WTC11 (cell line): ENCODE measurements around the gene CD300A. TPM values are rescaled to one million over a fixed set of nuclear protein-coding genes. Genes with fewer than 3 reads are reported as not detected.

Experiments used
- ATAC-seq: fragments of 200-7000 bp; cut with Tn5 transposase; 2 replicates; pipeline ENCODE4 v1.10.0; 2021; ENCODE audit warnings: mild to moderate bottlenecking, moderate library complexity
- CTCF ChIA-PET: fragments of 300-600 bp; sonication (Branson Sonifier 250); formaldehyde crosslinking; loops from one replicate; lab custom pipeline; 2021; ENCODE audit warnings: antibody characterized with exemption; lab: Charles Lee
- POLR2A ChIA-PET: fragments of 350-600 bp; sonication (Branson Sonifier 250); formaldehyde crosslinking; loops from one replicate; lab custom pipeline; 2021; ENCODE audit warnings: antibody characterized with exemption; lab: Charles Lee
- DNase-seq: peaks from one replicate; pipeline ENCODE4 v3.0.0; 2021; ENCODE audit warnings: low spot score
- H3K27ac Mint-ChIP-seq: 2 replicates; pipeline ENCODE4 v1.8.0; 2021; ENCODE audit warnings: mixed read lengths
- H3K27me3 Mint-ChIP-seq: 2 replicates; pipeline ENCODE4 v1.8.0; 2021; ENCODE audit warnings: low read depth, mild to moderate bottlenecking, moderate library complexity, mixed read lengths
- H3K36me3 Mint-ChIP-seq: 2 replicates; pipeline ENCODE4 v1.8.0; 2021; ENCODE audit warnings: mixed read lengths
- H3K4me1 Mint-ChIP-seq: 2 replicates; pipeline ENCODE4 v1.8.0; 2022; ENCODE audit warnings: mixed read lengths
- H3K4me3 Mint-ChIP-seq: 2 replicates; pipeline ENCODE4 v1.8.0; 2021; ENCODE audit warnings: mild to moderate bottlenecking, moderate library complexity, mixed read lengths
- H3K9me3 Mint-ChIP-seq: 2 replicates; pipeline ENCODE4 v1.8.0; 2021; ENCODE audit warnings: mixed read lengths
- EMX1 ChIP-seq: fragments of 250-450 bp; sonication (Bioruptor Pico); IDR thresholded peaks from 2 replicates; pipeline ENCODE4 v1.8.0; 2021; ENCODE audit warnings: mild to moderate bottlenecking
- ESRRA ChIP-seq: sonication (generic); formaldehyde crosslinking; IDR thresholded peaks from 2 replicates; pipeline ENCODE4 v1.8.1; 2022; ENCODE audit warnings: mild to moderate bottlenecking, missing genetic modification reagents, borderline replicate concordance
- ETV6 ChIP-seq: sonication (generic); formaldehyde crosslinking; IDR thresholded peaks from 2 replicates; pipeline ENCODE4 v1.8.1; 2022; ENCODE audit warnings: mild to moderate bottlenecking, missing genetic modification reagents
- FOXP1 ChIP-seq: sonication (generic); formaldehyde crosslinking; IDR thresholded peaks from 2 replicates; pipeline ENCODE4 v1.8.0; 2022; ENCODE audit warnings: missing genetic modification reagents, mild to moderate bottlenecking, moderate library complexity, borderline replicate concordance
- IRF2 ChIP-seq: sonication (generic); formaldehyde crosslinking; IDR thresholded peaks from 2 replicates; pipeline ENCODE4 v1.8.0; 2022; ENCODE audit warnings: low read depth, missing genetic modification reagents, borderline replicate concordance
- JAZF1 ChIP-seq: fragments of 250-450 bp; sonication (Bioruptor Pico); IDR thresholded peaks from 2 replicates; pipeline ENCODE4 v1.9.0; 2021; ENCODE audit warnings: moderate library complexity, mild to moderate bottlenecking, inconsistent platforms
- NR1H2 ChIP-seq: sonication (generic); formaldehyde crosslinking; IDR thresholded peaks from 2 replicates; pipeline ENCODE4 v1.9.0; 2021; ENCODE audit warnings: mild to moderate bottlenecking, moderate library complexity, missing genetic modification reagents
- NR3C1 ChIP-seq: sonication (generic); formaldehyde crosslinking; conservative IDR thresholded peaks from 2 replicates; pipeline ENCODE4 v1.8.1; 2023; ENCODE audit warnings: low read depth, mild to moderate bottlenecking, missing genetic modification reagents
- SP1 ChIP-seq: sonication (generic); formaldehyde crosslinking; conservative IDR thresholded peaks from 2 replicates; pipeline ENCODE4 v1.8.1; 2022; ENCODE audit warnings: missing genetic modification reagents
- TP53 ChIP-seq: sonication (generic); formaldehyde crosslinking; IDR thresholded peaks from 2 replicates; pipeline ENCODE4 v1.8.1; 2023; ENCODE audit warnings: mild to moderate bottlenecking, missing genetic modification reagents
- ZBTB21 ChIP-seq: sonication (generic); formaldehyde crosslinking; IDR thresholded peaks from 2 replicates; pipeline ENCODE4 v1.8.1; 2023; ENCODE audit warnings: mild to moderate bottlenecking, missing genetic modification reagents, borderline replicate concordance
- ZNF416 ChIP-seq: fragments of 250-450 bp; sonication (Bioruptor Pico); IDR thresholded peaks from 2 replicates; pipeline ENCODE4 v1.9.0; 2021; ENCODE audit warnings: mild to moderate bottlenecking, inconsistent platforms
- ZNF671 ChIP-seq: fragments of 250-450 bp; sonication (Bioruptor Pico); IDR thresholded peaks from 2 replicates; pipeline ENCODE4 v1.8.0; 2021; ENCODE audit warnings: mild to moderate bottlenecking
- total RNA-seq: library from RNA; stranded (reverse); gene quantifications from 3 replicates; pipeline ENCODE4 v1.2.3, GENCODE V29; 2021
- TF ChIP-seq, protein P1 (sequence below): sonication (generic); formaldehyde crosslinking; IDR thresholded peaks from 2 replicates; pipeline ENCODE4 v1.8.1; 2022; ENCODE audit warnings: low read depth, mild to moderate bottlenecking, moderate library complexity, missing genetic modification reagents, borderline replicate concordance
- TF ChIP-seq, protein P2 (sequence below): sonication (generic); formaldehyde crosslinking; IDR thresholded peaks from 2 replicates; pipeline ENCODE4 v1.8.0; 2023; ENCODE audit warnings: mild to moderate bottlenecking, missing genetic modification reagents
- TF ChIP-seq, protein P3 (sequence below): fragments of 250-450 bp; sonication (Bioruptor Pico); IDR thresholded peaks from 2 replicates; pipeline ENCODE4 v1.9.0; 2021; ENCODE audit warnings: moderate library complexity, mild to moderate bottlenecking, inconsistent platforms, borderline replicate concordance
- TF ChIP-seq, protein P4 (sequence below): sonication (generic); formaldehyde crosslinking; IDR thresholded peaks from 2 replicates; pipeline ENCODE4 v1.8.0; 2022; ENCODE audit warnings: mild to moderate bottlenecking, missing genetic modification reagents
- TF ChIP-seq, protein P5 (sequence below): sonication (generic); formaldehyde crosslinking; IDR thresholded peaks from 2 replicates; pipeline ENCODE4 v1.8.1; 2022; ENCODE audit warnings: low read depth, missing genetic modification reagents, borderline replicate concordance
- TF ChIP-seq, protein P6 (sequence below): sonication (generic); formaldehyde crosslinking; IDR thresholded peaks from 2 replicates; pipeline ENCODE4 v1.8.0; 2023; ENCODE audit warnings: missing genetic modification reagents
- TF ChIP-seq, protein P7 (sequence below): sonication (generic); formaldehyde crosslinking; IDR thresholded peaks from 2 replicates; pipeline ENCODE4 v1.8.1; 2023; ENCODE audit warnings: mild to moderate bottlenecking, missing genetic modification reagents
- TF ChIP-seq, protein P8 (sequence below): sonication (generic); formaldehyde crosslinking; IDR thresholded peaks from 2 replicates; pipeline ENCODE4 v1.8.1; 2022; ENCODE audit warnings: mild to moderate bottlenecking, missing genetic modification reagents, moderate library complexity, borderline replicate concordance
- TF ChIP-seq, protein P9 (sequence below): sonication (generic); formaldehyde crosslinking; IDR thresholded peaks from 2 replicates; pipeline ENCODE4 v1.8.0; 2022; ENCODE audit warnings: mild to moderate bottlenecking, missing genetic modification reagents

Gene CD300A
- total RNA-seq, 1 experiment from 2014 or later = 1.1 TPM

DNA sequence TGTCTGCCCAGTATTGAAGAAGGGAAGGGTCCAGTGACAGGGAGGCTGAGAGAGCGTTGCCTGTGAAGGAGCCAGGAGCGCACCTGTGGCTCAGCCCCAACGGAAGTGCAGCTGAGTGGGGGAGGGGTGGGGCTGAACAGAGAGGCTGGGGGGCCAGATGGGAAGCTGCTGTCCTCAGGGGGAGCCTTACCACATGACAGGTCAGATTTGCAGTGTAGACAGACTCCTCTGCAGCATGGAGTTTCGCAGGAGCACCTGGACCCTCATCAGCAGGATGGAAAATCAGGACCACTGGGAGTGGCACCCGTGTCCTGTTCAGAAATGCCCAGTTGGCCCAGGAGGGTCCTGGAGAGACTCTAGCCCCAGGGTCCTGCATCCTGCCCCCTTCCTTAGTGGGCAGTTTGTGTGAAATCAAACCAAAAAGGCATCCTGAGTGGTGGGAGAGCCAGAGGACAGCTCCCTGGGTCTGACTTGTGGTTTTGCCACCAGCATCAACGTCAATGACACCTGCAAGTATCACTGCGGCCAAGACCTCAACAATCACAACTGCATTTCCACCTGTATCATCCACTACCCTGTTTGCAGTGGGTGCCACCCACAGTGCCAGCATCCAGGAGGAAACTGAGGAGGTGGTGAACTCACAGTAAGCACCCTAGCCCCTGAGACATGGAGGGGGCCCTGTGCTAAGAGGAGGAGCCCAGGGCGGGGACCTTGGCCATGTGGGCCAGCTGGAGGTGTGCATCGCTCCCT, 7.8 kb downstream of the CD300A start:
- DNase-seq (no peak), ATAC-seq (no peak)
- ChIA-PET CTCF (interaction anchor here (0.7 to 1.7 kb wide), 4 partner anchors 20 to 113 kb away, joined by 3 to 6 read pairs (median 4); partner anchors contain the start of gene BTBD17), POLR2A (no interaction called here)
- TF ChIP-seq ZBTB21 (CRISPR knock-in tag) (no peak), ETV6 (CRISPR knock-in tag) (no peak), ESRRA (no peak), EMX1 (CRISPR knock-in tag) (no peak), NR1H2 (CRISPR knock-in tag) (no peak), SP1 (no peak), IRF2 (CRISPR knock-in tag) (no peak), JAZF1 (CRISPR knock-in tag) (no peak), ZNF416 (no peak)
- TF ChIP-seq, protein P1, sequence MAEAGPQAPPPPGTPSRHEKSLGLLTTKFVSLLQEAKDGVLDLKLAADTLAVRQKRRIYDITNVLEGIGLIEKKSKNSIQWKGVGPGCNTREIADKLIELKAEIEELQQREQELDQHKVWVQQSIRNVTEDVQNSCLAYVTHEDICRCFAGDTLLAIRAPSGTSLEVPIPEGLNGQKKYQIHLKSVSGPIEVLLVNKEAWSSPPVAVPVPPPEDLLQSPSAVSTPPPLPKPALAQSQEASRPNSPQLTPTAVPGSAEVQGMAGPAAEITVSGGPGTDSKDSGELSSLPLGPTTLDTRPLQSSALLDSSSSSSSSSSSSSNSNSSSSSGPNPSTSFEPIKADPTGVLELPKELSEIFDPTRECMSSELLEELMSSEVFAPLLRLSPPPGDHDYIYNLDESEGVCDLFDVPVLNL (CRISPR knock-in tag) = no peak
- TF ChIP-seq, protein P2, sequence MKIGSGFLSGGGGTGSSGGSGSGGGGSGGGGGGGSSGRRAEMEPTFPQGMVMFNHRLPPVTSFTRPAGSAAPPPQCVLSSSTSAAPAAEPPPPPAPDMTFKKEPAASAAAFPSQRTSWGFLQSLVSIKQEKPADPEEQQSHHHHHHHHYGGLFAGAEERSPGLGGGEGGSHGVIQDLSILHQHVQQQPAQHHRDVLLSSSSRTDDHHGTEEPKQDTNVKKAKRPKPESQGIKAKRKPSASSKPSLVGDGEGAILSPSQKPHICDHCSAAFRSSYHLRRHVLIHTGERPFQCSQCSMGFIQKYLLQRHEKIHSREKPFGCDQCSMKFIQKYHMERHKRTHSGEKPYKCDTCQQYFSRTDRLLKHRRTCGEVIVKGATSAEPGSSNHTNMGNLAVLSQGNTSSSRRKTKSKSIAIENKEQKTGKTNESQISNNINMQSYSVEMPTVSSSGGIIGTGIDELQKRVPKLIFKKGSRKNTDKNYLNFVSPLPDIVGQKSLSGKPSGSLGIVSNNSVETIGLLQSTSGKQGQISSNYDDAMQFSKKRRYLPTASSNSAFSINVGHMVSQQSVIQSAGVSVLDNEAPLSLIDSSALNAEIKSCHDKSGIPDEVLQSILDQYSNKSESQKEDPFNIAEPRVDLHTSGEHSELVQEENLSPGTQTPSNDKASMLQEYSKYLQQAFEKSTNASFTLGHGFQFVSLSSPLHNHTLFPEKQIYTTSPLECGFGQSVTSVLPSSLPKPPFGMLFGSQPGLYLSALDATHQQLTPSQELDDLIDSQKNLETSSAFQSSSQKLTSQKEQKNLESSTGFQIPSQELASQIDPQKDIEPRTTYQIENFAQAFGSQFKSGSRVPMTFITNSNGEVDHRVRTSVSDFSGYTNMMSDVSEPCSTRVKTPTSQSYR = no peak
- TF ChIP-seq, protein P3, sequence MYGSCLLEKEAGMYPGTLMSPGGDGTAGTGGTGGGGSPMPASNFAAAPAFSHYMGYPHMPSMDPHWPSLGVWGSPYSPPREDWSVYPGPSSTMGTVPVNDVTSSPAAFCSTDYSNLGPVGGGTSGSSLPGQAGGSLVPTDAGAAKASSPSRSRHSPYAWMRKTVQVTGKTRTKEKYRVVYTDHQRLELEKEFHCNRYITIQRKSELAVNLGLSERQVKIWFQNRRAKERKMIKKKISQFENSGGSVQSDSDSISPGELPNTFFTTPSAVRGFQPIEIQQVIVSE (CRISPR knock-in tag) = no peak
- TF ChIP-seq, protein P4, sequence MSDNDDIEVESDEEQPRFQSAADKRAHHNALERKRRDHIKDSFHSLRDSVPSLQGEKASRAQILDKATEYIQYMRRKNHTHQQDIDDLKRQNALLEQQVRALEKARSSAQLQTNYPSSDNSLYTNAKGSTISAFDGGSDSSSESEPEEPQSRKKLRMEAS (CRISPR knock-in tag) = no peak
- TF ChIP-seq, protein P5, sequence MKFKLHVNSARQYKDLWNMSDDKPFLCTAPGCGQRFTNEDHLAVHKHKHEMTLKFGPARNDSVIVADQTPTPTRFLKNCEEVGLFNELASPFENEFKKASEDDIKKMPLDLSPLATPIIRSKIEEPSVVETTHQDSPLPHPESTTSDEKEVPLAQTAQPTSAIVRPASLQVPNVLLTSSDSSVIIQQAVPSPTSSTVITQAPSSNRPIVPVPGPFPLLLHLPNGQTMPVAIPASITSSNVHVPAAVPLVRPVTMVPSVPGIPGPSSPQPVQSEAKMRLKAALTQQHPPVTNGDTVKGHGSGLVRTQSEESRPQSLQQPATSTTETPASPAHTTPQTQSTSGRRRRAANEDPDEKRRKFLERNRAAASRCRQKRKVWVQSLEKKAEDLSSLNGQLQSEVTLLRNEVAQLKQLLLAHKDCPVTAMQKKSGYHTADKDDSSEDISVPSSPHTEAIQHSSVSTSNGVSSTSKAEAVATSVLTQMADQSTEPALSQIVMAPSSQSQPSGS (CRISPR knock-in tag) = no peak
- TF ChIP-seq, protein P6, sequence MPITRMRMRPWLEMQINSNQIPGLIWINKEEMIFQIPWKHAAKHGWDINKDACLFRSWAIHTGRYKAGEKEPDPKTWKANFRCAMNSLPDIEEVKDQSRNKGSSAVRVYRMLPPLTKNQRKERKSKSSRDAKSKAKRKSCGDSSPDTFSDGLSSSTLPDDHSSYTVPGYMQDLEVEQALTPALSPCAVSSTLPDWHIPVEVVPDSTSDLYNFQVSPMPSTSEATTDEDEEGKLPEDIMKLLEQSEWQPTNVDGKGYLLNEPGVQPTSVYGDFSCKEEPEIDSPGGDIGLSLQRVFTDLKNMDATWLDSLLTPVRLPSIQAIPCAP (CRISPR knock-in tag) = no peak
- TF ChIP-seq, protein P7, sequence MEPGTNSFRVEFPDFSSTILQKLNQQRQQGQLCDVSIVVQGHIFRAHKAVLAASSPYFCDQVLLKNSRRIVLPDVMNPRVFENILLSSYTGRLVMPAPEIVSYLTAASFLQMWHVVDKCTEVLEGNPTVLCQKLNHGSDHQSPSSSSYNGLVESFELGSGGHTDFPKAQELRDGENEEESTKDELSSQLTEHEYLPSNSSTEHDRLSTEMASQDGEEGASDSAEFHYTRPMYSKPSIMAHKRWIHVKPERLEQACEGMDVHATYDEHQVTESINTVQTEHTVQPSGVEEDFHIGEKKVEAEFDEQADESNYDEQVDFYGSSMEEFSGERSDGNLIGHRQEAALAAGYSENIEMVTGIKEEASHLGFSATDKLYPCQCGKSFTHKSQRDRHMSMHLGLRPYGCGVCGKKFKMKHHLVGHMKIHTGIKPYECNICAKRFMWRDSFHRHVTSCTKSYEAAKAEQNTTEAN (CRISPR knock-in tag) = no peak
- Mint-ChIP-seq H3K9me3 (peaks cover 27% of the 10 kb centered on the region), H3K27me3 (peaks cover 24% of the 10 kb centered on the region), H3K27ac (no peak overlapping the region), H3K36me3 (peaks cover 21% of the 10 kb centered on the region), H3K4me3 (no peak overlapping the region), H3K4me1 (peaks cover 6% of the 10 kb centered on the region)

DNA sequence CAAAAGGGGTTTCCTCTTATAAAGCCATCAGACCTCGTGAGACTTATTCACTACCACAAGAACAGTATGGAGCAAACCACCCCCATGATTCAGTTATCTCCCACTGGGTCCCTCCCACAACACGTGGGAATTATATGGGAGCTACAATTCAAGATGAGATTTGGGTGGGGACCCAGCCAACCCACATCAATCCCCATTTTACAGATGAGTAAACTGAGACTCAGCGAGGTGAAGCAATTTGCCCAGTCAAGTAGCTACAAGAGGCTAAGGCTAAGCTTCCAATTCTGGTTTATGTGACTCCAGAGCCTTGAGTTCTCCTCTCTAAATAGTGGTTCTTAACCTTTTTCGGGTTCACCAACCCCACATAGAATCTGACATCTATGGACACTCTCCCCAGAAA, 8.8 kb downstream of the CD300A start:
- no peak for ATAC-seq
- H3K9me3 Mint-ChIP-seq = peaks cover 27% of the 10 kb centered on the region
- peaks cover 6% of the 10 kb centered on the region for H3K4me1 Mint-ChIP-seq
- POLR2A ChIA-PET = no interaction called here
- no peak for DNase-seq
- H3K27me3 Mint-ChIP-seq = peaks cover 25% of the 10 kb centered on the region
- H3K36me3 Mint-ChIP-seq = peaks cover 21% of the 10 kb centered on the region
- no peak overlapping the region for H3K4me3 Mint-ChIP-seq
- CTCF ChIA-PET = no interaction called here
- no peak overlapping the region for H3K27ac Mint-ChIP-seq
- TF ChIP-seq FOXP1 = no peak
- TF ChIP-seq, protein P8, sequence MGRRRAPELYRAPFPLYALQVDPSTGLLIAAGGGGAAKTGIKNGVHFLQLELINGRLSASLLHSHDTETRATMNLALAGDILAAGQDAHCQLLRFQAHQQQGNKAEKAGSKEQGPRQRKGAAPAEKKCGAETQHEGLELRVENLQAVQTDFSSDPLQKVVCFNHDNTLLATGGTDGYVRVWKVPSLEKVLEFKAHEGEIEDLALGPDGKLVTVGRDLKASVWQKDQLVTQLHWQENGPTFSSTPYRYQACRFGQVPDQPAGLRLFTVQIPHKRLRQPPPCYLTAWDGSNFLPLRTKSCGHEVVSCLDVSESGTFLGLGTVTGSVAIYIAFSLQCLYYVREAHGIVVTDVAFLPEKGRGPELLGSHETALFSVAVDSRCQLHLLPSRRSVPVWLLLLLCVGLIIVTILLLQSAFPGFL (CRISPR knock-in tag) = no peak
- TF ChIP-seq, protein P9, sequence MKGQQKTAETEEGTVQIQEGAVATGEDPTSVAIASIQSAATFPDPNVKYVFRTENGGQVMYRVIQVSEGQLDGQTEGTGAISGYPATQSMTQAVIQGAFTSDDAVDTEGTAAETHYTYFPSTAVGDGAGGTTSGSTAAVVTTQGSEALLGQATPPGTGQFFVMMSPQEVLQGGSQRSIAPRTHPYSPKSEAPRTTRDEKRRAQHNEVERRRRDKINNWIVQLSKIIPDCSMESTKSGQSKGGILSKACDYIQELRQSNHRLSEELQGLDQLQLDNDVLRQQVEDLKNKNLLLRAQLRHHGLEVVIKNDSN (CRISPR knock-in tag) = no peak
- TF ChIP-seq ZNF671 (CRISPR knock-in tag) = no peak
- no peak for TF ChIP-seq NR3C1
- TF ChIP-seq, protein P5 (CRISPR knock-in tag) = no peak
- no peak for TF ChIP-seq TP53 (CRISPR knock-in tag)
- no peak for TF ChIP-seq ZBTB21 (CRISPR knock-in tag)
